H1 (cell line): ENCODE measurements around the gene FAAH. TPM values are rescaled to one million over a fixed set of nuclear protein-coding genes. Genes with fewer than 3 reads are reported as not detected.

ENCODE experiments used
- CTCF ChIA-PET: fragments of 300-600 bp; sonication (Branson Sonifier 250); formaldehyde crosslinking; loops from one replicate; lab custom pipeline; 2021; ENCODE audit not compliant: partially characterized antibody; lab: Charles Lee
- POLR2A ChIA-PET: fragments of 300-600 bp; sonication (Branson Sonifier 250); formaldehyde crosslinking; loops from one replicate; lab custom pipeline; 2021; ENCODE audit warnings: inconsistent platforms; ENCODE audit not compliant: partially characterized antibody; lab: Charles Lee
- DNase-seq, 2 experiments: peaks; one replicate each; pipeline versions ENCODE4 v3.0.0 to v3.0.0-alpha.2; 2010 to 2022; ENCODE audit warnings: low spot score in 2 of 2, low read depth in 1 of 2, mixed read lengths in 1 of 2
- FAIRE-seq: peaks from 2 replicates; lab custom pipeline; 2011; peaks lifted over from hg19 to GRCh38; lab: Jason Lieb, UNC
- H2AFZ ChIP-seq: 2 replicates; pipeline ENCODE4 v1.8.1; 2012; ENCODE audit warnings: low read length, inconsistent platforms
- H2AK5ac ChIP-seq: 2 replicates; pipeline ENCODE4 v1.6.1; 2013; ENCODE audit warnings: low read depth, low read length
- H2BK120ac ChIP-seq: replicated peaks from 2 replicates; pipeline ENCODE3; 2013; ENCODE audit warnings: low read depth, low read length, inconsistent platforms
- H2BK12ac ChIP-seq: 2 replicates; pipeline ENCODE4 v1.6.1; 2013; ENCODE audit warnings: low read depth, low read length
- H2BK15ac ChIP-seq: 2 replicates; pipeline ENCODE4 v1.6.1; 2013; ENCODE audit warnings: low read length
- H2BK20ac ChIP-seq: 2 replicates; pipeline ENCODE4 v1.6.1; 2013; ENCODE audit warnings: low read length
- H2BK5ac ChIP-seq: 2 replicates; pipeline ENCODE4 v1.6.1; 2013; ENCODE audit warnings: low read depth, low read length
- H3K14ac ChIP-seq: 2 replicates; pipeline ENCODE4 v1.6.1; 2013; ENCODE audit warnings: inconsistent platforms; ENCODE audit not compliant: insufficient read length
- H3K18ac ChIP-seq: 2 replicates; pipeline ENCODE4 v1.6.1; 2013; ENCODE audit warnings: low read length; ENCODE audit errors: extremely low read depth
- H3K23ac ChIP-seq: 2 replicates; pipeline ENCODE4 v1.6.1; 2013; ENCODE audit warnings: inconsistent platforms; ENCODE audit not compliant: insufficient read length
- H3K23me2 ChIP-seq: 2 replicates; pipeline ENCODE4 v1.6.1; 2013; ENCODE audit warnings: low read depth, low read length
- H3K27ac ChIP-seq: 2 replicates; pipeline ENCODE4 v1.6.1; 2011; ENCODE audit warnings: low read depth, low read length, inconsistent platforms
- H3K27me3 ChIP-seq, 4 experiments: replicated peaks in 1 of 4; 1 replicate in 1 of 4; 2 replicates in 3 of 4; pipeline versions ENCODE4 v1.6.1 to v1.8.1; 2011 to 2013; ENCODE audit warnings: low read length in 3 of 4, mild to moderate bottlenecking in 3 of 4, inconsistent platforms in 2 of 4, mixed read lengths in 2 of 4, moderate library complexity in 1 of 4; ENCODE audit not compliant: control insufficient read depth in 3 of 4, insufficient read depth in 3 of 4; ENCODE audit errors: extremely low read depth in 1 of 4
- H3K36me3 ChIP-seq, 4 experiments: 2 replicates each; pipeline versions ENCODE4 v1.6.1 to v1.8.1; 2011 to 2013; ENCODE audit warnings: mild to moderate bottlenecking in 4 of 4, low read length in 3 of 4, moderate library complexity in 2 of 4, control low read depth in 1 of 4, inconsistent platforms in 1 of 4; ENCODE audit not compliant: insufficient read depth in 4 of 4, control insufficient read depth in 2 of 4
- H3K4ac ChIP-seq: replicated peaks from 2 replicates; pipeline ENCODE3; 2013; ENCODE audit warnings: low read length, low read depth, mixed read lengths, inconsistent platforms; ENCODE audit not compliant: insufficient read length
- H3K4me1 ChIP-seq, 4 experiments: replicated peaks in 1 of 4; 1 replicate in 1 of 4; 2 replicates in 3 of 4; pipeline versions ENCODE4 v1.6.1 to v1.8.1; 2011 to 2013; ENCODE audit warnings: low read length in 3 of 4, inconsistent platforms in 2 of 4, mixed read lengths in 1 of 4; ENCODE audit not compliant: insufficient read depth in 4 of 4, control insufficient read depth in 3 of 4
- H3K4me2 ChIP-seq, 2 experiments: 2 replicates each; pipeline versions ENCODE4 v1.6.1 to v1.8.1; 2011 to 2013; ENCODE audit warnings: low read depth in 2 of 2, low read length in 2 of 2, control low read depth in 1 of 2, inconsistent platforms in 1 of 2, mild to moderate bottlenecking in 1 of 2; ENCODE audit not compliant: insufficient read depth in 1 of 2
- H3K4me3 ChIP-seq, 4 experiments: fragments of 200-600, 300-600 bp in 1 of 4; sonication (generic), shearing (Covaris generic), sonication (Bioruptor Twin) in 1 of 4; 2 replicates each; pipeline versions ENCODE4 v1.5.1 to v1.8.1; 2011 to 2016; ENCODE audit warnings: low read length in 4 of 4, low read depth in 3 of 4, control low read depth in 2 of 4, inconsistent platforms in 2 of 4, mild to moderate bottlenecking in 2 of 4, mixed read lengths in 1 of 4, moderate library complexity in 1 of 4; ENCODE audit not compliant: insufficient read depth in 2 of 4; ENCODE audit errors: extremely low read depth in 1 of 4
- H3K56ac ChIP-seq: replicated peaks from 2 replicates; pipeline ENCODE3; 2013; ENCODE audit warnings: low read depth, mild to moderate bottlenecking, mixed read lengths, low read length, inconsistent platforms; ENCODE audit not compliant: insufficient read length
- H3K79me1 ChIP-seq: 2 replicates; pipeline ENCODE4 v1.6.1; 2013; ENCODE audit warnings: low read depth, low read length, control low read depth
- H3K79me2 ChIP-seq, 2 experiments: 2 replicates each; pipeline versions ENCODE4 v1.6.1 to v1.8.1; 2012 to 2013; ENCODE audit warnings: low read length in 2 of 2, mild to moderate bottlenecking in 2 of 2, inconsistent platforms in 1 of 2; ENCODE audit not compliant: insufficient read depth in 2 of 2, control insufficient read depth in 1 of 2
- H3K9ac ChIP-seq, 4 experiments: replicated peaks in 1 of 4; 1 replicate in 1 of 4; 2 replicates in 3 of 4; pipeline versions ENCODE4 v1.6.1 to v1.8.1; 2011 to 2013; ENCODE audit warnings: low read depth in 3 of 4, low read length in 3 of 4, control low read depth in 2 of 4, mild to moderate bottlenecking in 2 of 4, moderate library complexity in 2 of 4, inconsistent platforms in 1 of 4; ENCODE audit errors: extremely low read depth in 1 of 4
- H3K9me3 ChIP-seq, 2 experiments: 2 replicates each; pipeline versions ENCODE4 v1.6.1 to v1.8.1; 2012 to 2013; ENCODE audit warnings: mild to moderate bottlenecking in 2 of 2, moderate library complexity in 2 of 2, control low read depth in 1 of 2, inconsistent platforms in 1 of 2, low read depth in 1 of 2, low read length in 1 of 2, mixed read lengths in 1 of 2; ENCODE audit not compliant: insufficient read depth in 2 of 2
- H4K20me1 ChIP-seq, 2 experiments: replicated peaks in 1 of 2; 2 replicates each; pipeline versions ENCODE3 to v1.8.1; 2011 to 2013; ENCODE audit warnings: inconsistent platforms in 2 of 2, low read length in 2 of 2, mild to moderate bottlenecking in 1 of 2; ENCODE audit not compliant: insufficient read depth in 2 of 2, control insufficient read depth in 1 of 2
- H4K5ac ChIP-seq: 2 replicates; pipeline ENCODE4 v1.6.1; 2013; ENCODE audit warnings: low read length, low read depth, mixed read lengths, inconsistent platforms; ENCODE audit not compliant: insufficient read length
- H4K8ac ChIP-seq: 2 replicates; pipeline ENCODE4 v1.8.0; 2013; ENCODE audit warnings: mild to moderate bottlenecking, moderate library complexity, low read length, inconsistent platforms; ENCODE audit not compliant: insufficient read depth; ENCODE audit errors: extremely low read depth
- H4K91ac ChIP-seq: replicated peaks from 2 replicates; pipeline ENCODE3; 2013; ENCODE audit warnings: low read length, mixed read lengths, inconsistent platforms; ENCODE audit not compliant: insufficient read length
- CBX5 ChIP-seq: fragments of 300-800, 300-1000 bp; sonication (generic); IDR thresholded peaks from 2 replicates; pipeline ENCODE4 v1.7.1; 2016; ENCODE audit warnings: antibody characterized with exemption, low read length, low read depth
- EGR1 ChIP-seq: IDR thresholded peaks from 2 replicates; pipeline ENCODE4 v1.6.1; 2011; ENCODE audit warnings: low read depth, low read length, borderline replicate concordance
- POU5F1 ChIP-seq: IDR thresholded peaks from 2 replicates; pipeline ENCODE4 v1.6.1; 2011; ENCODE audit warnings: low read depth, mild to moderate bottlenecking, low read length, moderate library complexity
- SUZ12 ChIP-seq: fragments of 200-600 bp; sonication (generic); IDR thresholded peaks from 2 replicates; pipeline ENCODE4 v1.6.1; 2012; ENCODE audit warnings: mild to moderate bottlenecking, inconsistent platforms, low read length, moderate library complexity, mixed read lengths
- USF2 ChIP-seq: IDR thresholded peaks from 2 replicates; pipeline ENCODE4 v1.6.1; 2011; ENCODE audit warnings: low read length, improper control_type of control experiment
- WGBS, 2 experiments: shearing (Covaris generic) in 1 of 2; methylation state at CpG; one replicate each; pipeline versions ENCODE4 v1.1.6 to v1.1.7; 2013 to 2015; ENCODE audit warnings: low lambda C conversion rate in 2 of 2, mixed read lengths in 2 of 2, inconsistent platforms in 1 of 2, low coverage in 1 of 2, missing lambda C conversion rate in 1 of 2; ENCODE audit not compliant: insufficient replicate concordance in 2 of 2, insufficient coverage in 1 of 2, insufficient read length in 1 of 2; ENCODE audit errors: extremely low coverage in 1 of 2, missing lambda C conversion rate in 1 of 2; 5-methylcytosine and 5-hydroxymethylcytosine counted together
- polyA plus RNA-seq, 7 experiments: library from polyadenylated mRNA; depleted of rRNA in 3 of 7; stranded (reverse) in 5 of 7; unstranded in 2 of 7; fragments of >200 nt in 5 of 7; fragments of 200-250 nt in 2 of 7; gene quantifications; 1 replicate in 5 of 7; 2 replicates in 1 of 7; 4 replicates in 1 of 7; pipeline versions ENCODE4 v1.2.1 to v1.2.3, GENCODE V29; 2011 to 2013; ENCODE audit warnings: missing spikeins in 2 of 7, mixed read lengths in 2 of 7
- total RNA-seq: library from RNA; stranded (reverse); fragmentation: NEBNext Ultra II Directional; extraction: Animal tissue kit (Norgen Biotek cat#: 25700); gene quantifications from 2 replicates; pipeline ENCODE4 v1.2.1, GENCODE V29; 2021

FAAH gene
- total and polyA plus RNA-seq, 2 of the 8 experiments (the other 6 are each of a cell fraction or from before 2014, with no cell fraction given) = 41.2 to 47.3 TPM

DNA sequence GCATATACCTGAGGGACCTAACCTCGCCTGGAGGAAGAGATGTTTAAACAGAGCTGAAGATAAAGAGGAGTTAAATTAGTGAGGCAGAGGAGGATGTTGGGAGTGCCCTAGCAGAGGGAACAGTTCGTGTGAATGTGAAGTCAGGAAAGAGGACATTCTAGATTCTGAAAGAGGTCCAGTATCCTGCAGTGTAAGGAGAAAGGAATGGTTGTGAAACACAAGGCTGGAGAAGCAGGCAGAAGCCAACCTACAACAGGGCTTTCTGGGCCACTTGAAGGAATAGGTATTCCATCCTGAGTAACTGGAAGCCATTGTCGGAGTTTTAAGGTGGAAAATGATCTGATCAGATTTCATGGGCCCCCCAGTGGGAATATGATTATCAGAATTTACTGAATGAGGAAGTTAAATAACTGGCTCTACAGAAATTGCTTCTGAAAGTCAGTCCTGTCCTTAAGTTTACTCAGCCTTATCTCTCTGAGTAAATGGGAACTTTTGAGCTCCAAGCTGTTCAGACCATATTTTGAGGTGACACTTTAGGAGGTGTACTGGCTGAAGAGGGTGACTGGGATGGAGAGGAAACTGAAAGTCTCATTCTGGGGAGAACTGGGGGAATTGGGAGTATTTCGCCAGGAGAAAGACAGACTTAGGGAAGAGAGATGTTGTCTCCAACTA is 24.4 kb upstream of the FAAH start:
- H3K9me3 ChIP-seq = no peaks in the 10 kb centered on the region
- no peak overlapping the region for H2AK5ac ChIP-seq
- no peak overlapping the region for H2AFZ ChIP-seq

More for the DNA sequence above, 24.4 kb upstream of the FAAH start:
- H3K23ac ChIP-seq = no peak overlapping the region
- no peaks in the 10 kb centered on the region for H3K79me1 ChIP-seq
- POLR2A ChIA-PET = interaction anchor here (0.6 to 1.5 kb wide), 5 partner anchors 9 to 72 kb away, joined by 3 to 4 read pairs (median 3); no protein-coding TSS in a partner anchor
- no peak overlapping the region for H4K91ac ChIP-seq
- H3K27me3 ChIP-seq = no peaks in the 10 kb centered on the region
- H2BK5ac ChIP-seq = 0 out of 2 replicates have a peak overlapping the region, but pooled peaks have one; percentile 4
- 85% methylated on average over 4 of the region's 4 CpGs; no CpG with 5 or more reads in 1 of the 2 experiments for WGBS, 2 experiments
- H2BK120ac ChIP-seq = no peak overlapping the region
- H3K4me1 ChIP-seq = no peaks in the 10 kb centered on the region
- peak; percentile 74 for FAIRE-seq
- no peaks in the 10 kb centered on the region for H3K79me2 ChIP-seq
- H4K20me1 ChIP-seq = no peaks in the 10 kb centered on the region
- H3K14ac ChIP-seq = no peak overlapping the region
- H3K56ac ChIP-seq = no peak overlapping the region
- H4K8ac ChIP-seq = no peak overlapping the region
- H3K9ac ChIP-seq = no peak overlapping the region
- DNase-seq = no peak
- H3K27ac ChIP-seq = no peak overlapping the region; the same call in 1 of the 2 replicates
- H2BK15ac ChIP-seq = no peak overlapping the region
- H2BK20ac ChIP-seq = no peak overlapping the region
- no peak overlapping the region for H2BK12ac ChIP-seq
- TF ChIP-seq CBX5 = no peak
- no peak for TF ChIP-seq SUZ12
- no peak for TF ChIP-seq POU5F1
- TF ChIP-seq EGR1 = no peak
- no peak for TF ChIP-seq USF2
- peaks cover 0 to 15% (median 1%) of the 10 kb centered on the region in 4 experiments; a peak in 4 of 8 replicates for H3K36me3 ChIP-seq
- no peak overlapping the region for H3K4ac ChIP-seq
- CTCF ChIA-PET = no interaction called here
- no peaks in the 10 kb centered on the region for H3K23me2 ChIP-seq
- H3K4me2 ChIP-seq = no peak overlapping the region
- H3K18ac ChIP-seq = no peak overlapping the region
- no peak overlapping the region for H4K5ac ChIP-seq
- H3K4me3 ChIP-seq = no peak overlapping the region
